ENCODE results near the gene PITPNC1. TPM values are rescaled to one million over a fixed set of nuclear protein-coding genes. Genes with fewer than 3 reads are reported as not detected.
A peak's percentile ranks its signal among the peaks of the same experiment; 100 is the strongest.

Gene PITPNC1
- total and polyA plus RNA-seq, 2 of the 13 experiments (the other 11 are each of a cell fraction or from before 2014, with no cell fraction given) = 4.1 to 5.7 TPM

DNA sequence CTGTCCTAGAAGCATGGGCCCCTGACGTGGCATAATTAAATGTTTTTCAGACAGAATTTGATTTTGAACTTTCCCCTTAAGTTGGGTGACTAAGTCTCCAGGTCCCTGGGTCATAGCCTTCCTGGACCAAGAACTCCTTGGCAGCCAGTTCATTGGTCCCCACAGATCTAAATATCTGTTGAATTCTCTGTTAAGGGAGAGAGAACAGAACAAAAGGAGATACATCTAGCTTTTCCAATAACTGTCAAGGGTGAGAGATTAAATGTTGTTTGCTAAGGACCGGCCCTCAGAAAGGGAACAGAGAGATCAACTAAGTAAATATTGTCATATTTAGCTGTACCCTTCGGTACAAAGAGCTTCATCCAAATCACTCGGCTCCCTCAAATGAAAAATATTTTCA is 262.5 kb downstream of the PITPNC1 start (continued):
- TF ChIP-seq NR2F2 (IDR thresholded peaks at IDR 0.05; ENCODE audit: borderline replicate concordance, low read depth) = 0 out of 2 replicates have a peak, but pooled peaks have one; percentile 21
- TF ChIP-seq KLF13 (CRISPR knock-in tag; IDR thresholded peaks at IDR 0.05) = no peak
- TF ChIP-seq, protein P1, sequence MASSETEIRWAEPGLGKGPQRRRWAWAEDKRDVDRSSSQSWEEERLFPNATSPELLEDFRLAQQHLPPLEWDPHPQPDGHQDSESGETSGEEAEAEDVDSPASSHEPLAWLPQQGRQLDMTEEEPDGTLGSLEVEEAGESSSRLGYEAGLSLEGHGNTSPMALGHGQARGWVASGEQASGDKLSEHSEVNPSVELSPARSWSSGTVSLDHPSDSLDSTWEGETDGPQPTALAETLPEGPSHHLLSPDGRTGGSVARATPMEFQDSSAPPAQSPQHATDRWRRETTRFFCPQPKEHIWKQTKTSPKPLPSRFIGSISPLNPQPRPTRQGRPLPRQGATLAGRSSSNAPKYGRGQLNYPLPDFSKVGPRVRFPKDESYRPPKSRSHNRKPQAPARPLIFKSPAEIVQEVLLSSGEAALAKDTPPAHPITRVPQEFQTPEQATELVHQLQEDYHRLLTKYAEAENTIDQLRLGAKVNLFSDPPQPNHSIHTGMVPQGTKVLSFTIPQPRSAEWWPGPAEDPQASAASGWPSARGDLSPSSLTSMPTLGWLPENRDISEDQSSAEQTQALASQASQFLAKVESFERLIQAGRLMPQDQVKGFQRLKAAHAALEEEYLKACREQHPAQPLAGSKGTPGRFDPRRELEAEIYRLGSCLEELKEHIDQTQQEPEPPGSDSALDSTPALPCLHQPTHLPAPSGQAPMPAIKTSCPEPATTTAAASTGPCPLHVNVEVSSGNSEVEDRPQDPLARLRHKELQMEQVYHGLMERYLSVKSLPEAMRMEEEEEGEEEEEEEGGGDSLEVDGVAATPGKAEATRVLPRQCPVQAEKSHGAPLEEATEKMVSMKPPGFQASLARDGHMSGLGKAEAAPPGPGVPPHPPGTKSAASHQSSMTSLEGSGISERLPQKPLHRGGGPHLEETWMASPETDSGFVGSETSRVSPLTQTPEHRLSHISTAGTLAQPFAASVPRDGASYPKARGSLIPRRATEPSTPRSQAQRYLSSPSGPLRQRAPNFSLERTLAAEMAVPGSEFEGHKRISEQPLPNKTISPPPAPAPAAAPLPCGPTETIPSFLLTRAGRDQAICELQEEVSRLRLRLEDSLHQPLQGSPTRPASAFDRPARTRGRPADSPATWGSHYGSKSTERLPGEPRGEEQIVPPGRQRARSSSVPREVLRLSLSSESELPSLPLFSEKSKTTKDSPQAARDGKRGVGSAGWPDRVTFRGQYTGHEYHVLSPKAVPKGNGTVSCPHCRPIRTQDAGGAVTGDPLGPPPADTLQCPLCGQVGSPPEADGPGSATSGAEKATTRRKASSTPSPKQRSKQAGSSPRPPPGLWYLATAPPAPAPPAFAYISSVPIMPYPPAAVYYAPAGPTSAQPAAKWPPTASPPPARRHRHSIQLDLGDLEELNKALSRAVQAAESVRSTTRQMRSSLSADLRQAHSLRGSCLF (CRISPR knock-in tag; IDR thresholded peaks at IDR 0.05; ENCODE audit: borderline replicate concordance) = no peak
- TF ChIP-seq SMYD3 (CRISPR knock-in tag; IDR thresholded peaks at IDR 0.05) = no peak
- no peak for TF ChIP-seq KAT8 (CRISPR knock-in tag; IDR thresholded peaks at IDR 0.05)
- TF ChIP-seq CREM (IDR thresholded peaks at IDR 0.05) = peak; percentile 54; the same call in 1 of the 2 replicates
- no peak for TF ChIP-seq CREM (CRISPR knock-in tag; IDR thresholded peaks at IDR 0.05)
- TF ChIP-seq ZNF878 (CRISPR knock-in tag; IDR thresholded peaks at IDR 0.05) = no peak
- TF ChIP-seq SSRP1 (CRISPR knock-in tag; IDR thresholded peaks at IDR 0.05) = no peak
- TF ChIP-seq HMGA1 (CRISPR knock-in tag; conservative IDR thresholded peaks at IDR 0.05) = no peak
- TF ChIP-seq TCF7L2 (IDR thresholded peaks at IDR 0.05; ENCODE audit: low read depth, low read length) = no peak
